Left lung (tissue), 10 donors: ENCODE results near the gene TMEM147. TPM values are rescaled to one million over a fixed set of nuclear protein-coding genes. Genes with fewer than 3 reads are reported as not detected.
A peak's percentile ranks its signal among the peaks of the same experiment; 100 is the strongest.

ENCODE experiments used
- ATAC-seq: fragments of 200-7000 bp; cut with Tn5 transposase; one replicate; pipeline ENCODE4 v1.9.1; 2020; ENCODE audit warnings: moderate library complexity
- DNase-seq, 4 donors: peaks; one replicate each; pipeline ENCODE4 v3.0.0-alpha.2; 2013 to 2020
- H3K27ac ChIP-seq, 2 donors: fragments of 200-600 bp; sonication (generic) in 1 of 2; one replicate each; pipeline versions ENCODE4 v1.5.0 to v1.8.0; 2020 to 2021
- H3K27me3 ChIP-seq, 2 donors: fragments of 200-600 bp; sonication (generic) in 1 of 2; one replicate each; pipeline versions ENCODE4 v1.5.0 to v1.8.0; 2020 to 2021
- H3K36me3 ChIP-seq, 2 donors: fragments of 200-600 bp; sonication (generic) in 1 of 2; one replicate each; pipeline versions ENCODE4 v1.5.0 to v1.8.0; 2020 to 2021
- H3K4me1 ChIP-seq, 2 donors: fragments of 200-600 bp; one replicate each; pipeline ENCODE4 v1.8.0; 2021
- H3K4me3 ChIP-seq, 2 donors: fragments of 200-600 bp; sonication (generic) in 1 of 2; one replicate each; pipeline versions ENCODE4 v1.5.0 to v1.8.0; 2020 to 2021; ENCODE audit warnings: mild to moderate bottlenecking in 1 of 2
- H3K9me3 ChIP-seq, 2 donors: fragments of 200-600 bp; sonication (generic) in 1 of 2; one replicate each; pipeline versions ENCODE4 v1.5.0 to v1.8.0; 2020 to 2021
- intact Hi-C, 2 donors: fragments of 100-400 bp; cut with DNase I; formaldehyde crosslinking; loops; one replicate each; pipeline versions ENCODE4 v1.11.2 to v1.14.2; 2022
- polyA plus RNA-seq, 6 donors: library from polyadenylated mRNA; unstranded; fragments of 120-200 nt; gene quantifications; one replicate each; pipeline ENCODE4 v1.2.1, GENCODE V29; 2013; ENCODE audit not compliant: insufficient read length in 6 of 6
- total RNA-seq, 2 donors: library from RNA; stranded (reverse); fragmentation: NEBNext Ultra II Directional; extraction: Animal tissue kit (Norgen Biotek cat#: 25700); gene quantifications; one replicate each; pipeline ENCODE4 v1.2.1, GENCODE V29; 2021
- TF ChIP-seq, protein P1 (sequence below), 2 donors: fragments of 200-600 bp; sonication (generic) in 1 of 2; IDR thresholded peaks; one replicate each; pipeline versions ENCODE4 v1.5.0 to v1.8.0; 2021; ENCODE audit warnings: antibody characterized with exemption in 2 of 2
- donor health status: DM: no; HTN: yes; CAD: no.
- donor health status: DM: no; HTN: no; CAD: no.

The TMEM147 gene
- total and polyA plus RNA-seq, 8 donors, result 52.7 to 112 (median 59.0) TPM

DNA sequence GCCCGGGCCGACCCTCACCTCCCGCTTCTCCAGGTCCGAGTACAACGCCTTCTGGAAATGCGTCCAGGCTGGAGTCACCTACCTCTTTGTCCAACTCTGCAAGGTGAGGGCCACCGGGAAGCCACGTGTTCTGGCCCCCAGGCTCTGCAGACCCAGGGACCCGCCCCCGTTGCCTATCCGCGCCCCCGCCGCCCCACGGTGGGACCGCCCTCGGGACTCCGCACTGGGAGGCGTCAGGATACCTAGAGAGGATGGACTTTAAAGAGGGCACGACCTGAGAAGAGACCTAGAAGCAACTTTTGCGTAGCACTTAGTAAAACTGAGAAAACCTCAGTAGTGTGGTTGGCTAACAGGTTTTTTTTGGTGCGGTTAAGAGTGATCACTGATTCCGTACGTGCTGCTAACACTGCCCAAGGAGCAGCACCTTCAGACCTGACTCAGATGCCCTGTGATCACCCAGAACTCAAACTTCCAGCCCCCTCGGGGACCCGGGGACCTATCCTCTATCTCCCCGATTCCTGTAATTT, 492 bp downstream of the TMEM147 start:
- DNase-seq (no peak), ATAC-seq (peak; percentile 51)
- peak overlapping the region; percentile 34 to 82 for H3K27ac ChIP-seq
- H3K27me3 ChIP-seq, result no peaks in the 10 kb centered on the region
- TF ChIP-seq, protein P1, sequence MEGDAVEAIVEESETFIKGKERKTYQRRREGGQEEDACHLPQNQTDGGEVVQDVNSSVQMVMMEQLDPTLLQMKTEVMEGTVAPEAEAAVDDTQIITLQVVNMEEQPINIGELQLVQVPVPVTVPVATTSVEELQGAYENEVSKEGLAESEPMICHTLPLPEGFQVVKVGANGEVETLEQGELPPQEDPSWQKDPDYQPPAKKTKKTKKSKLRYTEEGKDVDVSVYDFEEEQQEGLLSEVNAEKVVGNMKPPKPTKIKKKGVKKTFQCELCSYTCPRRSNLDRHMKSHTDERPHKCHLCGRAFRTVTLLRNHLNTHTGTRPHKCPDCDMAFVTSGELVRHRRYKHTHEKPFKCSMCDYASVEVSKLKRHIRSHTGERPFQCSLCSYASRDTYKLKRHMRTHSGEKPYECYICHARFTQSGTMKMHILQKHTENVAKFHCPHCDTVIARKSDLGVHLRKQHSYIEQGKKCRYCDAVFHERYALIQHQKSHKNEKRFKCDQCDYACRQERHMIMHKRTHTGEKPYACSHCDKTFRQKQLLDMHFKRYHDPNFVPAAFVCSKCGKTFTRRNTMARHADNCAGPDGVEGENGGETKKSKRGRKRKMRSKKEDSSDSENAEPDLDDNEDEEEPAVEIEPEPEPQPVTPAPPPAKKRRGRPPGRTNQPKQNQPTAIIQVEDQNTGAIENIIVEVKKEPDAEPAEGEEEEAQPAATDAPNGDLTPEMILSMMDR (IDR thresholded peaks at IDR 0.05), result no peak
- H3K9me3 ChIP-seq, result no peaks in the 10 kb centered on the region
- H3K36me3 ChIP-seq, result peaks cover 0 to 10% of the 10 kb centered on the region in 2 donors
- H3K4me1 ChIP-seq, result peaks cover 9 to 23% of the 10 kb centered on the region in 2 donors
- intact Hi-C loops, result no loop called here
- peak overlapping the region; percentile 75 to 95 for H3K4me3 ChIP-seq

DNA sequence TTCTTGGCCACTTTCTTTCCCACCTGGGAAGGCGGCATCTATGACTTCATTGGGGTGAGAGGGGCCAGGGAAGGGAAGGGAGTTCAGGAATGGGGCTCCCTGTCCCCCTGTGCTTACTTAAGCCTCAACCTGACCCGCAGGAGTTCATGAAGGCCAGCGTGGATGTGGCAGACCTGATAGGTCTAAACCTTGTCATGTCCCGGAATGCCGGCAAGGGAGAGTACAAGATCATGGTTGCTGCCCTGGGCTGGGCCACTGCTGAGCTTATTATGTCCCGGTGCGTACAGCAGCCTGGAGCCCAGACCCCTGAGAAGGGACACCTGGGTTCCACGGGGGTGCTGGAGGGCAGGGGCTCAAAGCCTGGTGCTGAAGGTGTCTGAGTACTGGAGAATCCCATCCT, 1.1 kb downstream of the TMEM147 start:
- no peak for DNase-seq
- TF ChIP-seq, protein P1 (IDR thresholded peaks at IDR 0.05), result no peak
- ATAC-seq, result no peak
- intact Hi-C loops, result no loop called here
- Histone ChIP-seq H3K27ac (no peak overlapping the region), H3K9me3 (no peaks in the 10 kb centered on the region), H3K4me1 (peaks cover 9 to 23% of the 10 kb centered on the region in 2 donors), H3K36me3 (peaks cover 0 to 15% of the 10 kb centered on the region in 2 donors), H3K27me3 (no peaks in the 10 kb centered on the region), H3K4me3 (peak overlapping the region; percentile 75 to 95)

DNA sequence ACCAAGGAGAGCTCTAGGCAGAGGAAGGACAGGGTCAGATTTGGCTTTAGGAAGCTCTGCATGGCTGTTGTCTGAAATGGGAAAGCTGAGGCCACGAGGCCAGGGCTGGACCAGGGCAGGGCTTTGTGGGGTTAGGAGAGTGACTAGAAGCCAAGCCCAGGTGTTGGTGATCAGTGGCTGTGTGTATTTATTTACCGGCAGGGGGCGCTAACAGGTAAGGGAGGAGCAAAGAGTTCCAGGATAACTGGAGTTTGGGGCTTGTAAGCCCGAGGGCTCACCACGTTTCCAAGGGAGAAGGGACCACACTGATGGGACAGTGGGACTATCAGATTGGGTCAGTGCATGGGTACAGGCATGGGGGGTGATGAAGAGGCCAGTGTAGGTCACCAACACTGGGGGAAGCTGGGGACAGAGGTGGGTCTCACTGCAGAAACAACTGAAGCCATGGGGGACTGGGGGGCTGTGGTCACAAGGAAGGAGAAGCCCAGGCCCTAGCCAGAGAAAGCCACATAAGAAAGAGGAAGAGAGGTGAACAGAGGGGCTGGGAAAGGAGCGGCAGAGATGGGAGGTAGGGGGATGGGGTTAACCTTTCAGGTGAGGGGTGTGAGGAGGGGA, 3.9 kb downstream of the TMEM147 start:
- Histone ChIP-seq H3K4me3 (no peak overlapping the region), H3K36me3 (peaks cover 0 to 15% of the 10 kb centered on the region in 2 donors), H3K27me3 (no peaks in the 10 kb centered on the region), H3K27ac (no peak overlapping the region), H3K9me3 (no peaks in the 10 kb centered on the region), H3K4me1 (peaks cover 9 to 20% of the 10 kb centered on the region in 2 donors)
- DNase-seq (peak in 1 of 4 donors; percentile 58), ATAC-seq (peak; percentile 24)
- TF ChIP-seq, protein P1 (IDR thresholded peaks at IDR 0.05), result peak; percentile 71 to 75
- intact Hi-C loops, result no loop called here

DNA sequence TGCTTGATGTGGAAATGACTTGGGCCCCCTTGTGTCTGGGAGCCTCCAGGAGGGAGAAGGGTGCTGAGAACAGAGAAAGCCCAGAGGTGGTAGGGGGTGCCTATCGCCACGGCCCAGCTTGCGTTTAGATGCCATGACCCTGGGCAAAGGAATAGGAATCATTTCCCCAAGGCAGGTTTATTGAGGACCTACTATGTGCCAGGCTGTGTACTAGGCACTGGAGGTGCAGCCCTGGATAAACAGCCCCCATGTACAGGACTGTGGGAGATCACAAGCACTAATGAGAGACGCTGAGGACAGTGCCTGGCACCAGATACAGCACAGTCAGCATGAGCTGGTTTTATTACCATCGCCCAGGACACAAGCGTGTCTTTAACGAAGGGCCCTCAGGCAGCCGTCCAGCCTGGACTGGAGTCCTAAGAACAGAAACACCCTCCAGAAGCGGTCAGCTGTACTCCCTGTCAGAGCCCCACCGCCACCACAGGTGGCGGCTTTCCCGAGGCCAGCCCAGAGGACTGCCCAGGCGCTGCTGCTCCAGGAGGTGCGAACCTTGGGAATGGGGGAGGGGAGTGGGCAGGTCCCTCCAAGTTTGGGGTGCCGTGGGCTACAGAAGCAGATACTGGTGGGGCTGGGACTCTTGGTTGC, 4.6 kb downstream of the TMEM147 start:
- no peak for DNase-seq
- TF ChIP-seq, protein P1 (IDR thresholded peaks at IDR 0.05), result no peak
- no peaks in the 10 kb centered on the region for H3K9me3 ChIP-seq
- H3K4me1 ChIP-seq, result peaks cover 9 to 13% of the 10 kb centered on the region in 2 donors
- intact Hi-C loops, result no loop called here
- H3K4me3 ChIP-seq, result no peak overlapping the region
- no peak for ATAC-seq
- H3K27me3 ChIP-seq, result peaks cover 0 to 1% of the 10 kb centered on the region in 2 donors
- H3K27ac ChIP-seq, result no peak overlapping the region
- peaks cover 0 to 15% of the 10 kb centered on the region in 2 donors for H3K36me3 ChIP-seq

DNA sequence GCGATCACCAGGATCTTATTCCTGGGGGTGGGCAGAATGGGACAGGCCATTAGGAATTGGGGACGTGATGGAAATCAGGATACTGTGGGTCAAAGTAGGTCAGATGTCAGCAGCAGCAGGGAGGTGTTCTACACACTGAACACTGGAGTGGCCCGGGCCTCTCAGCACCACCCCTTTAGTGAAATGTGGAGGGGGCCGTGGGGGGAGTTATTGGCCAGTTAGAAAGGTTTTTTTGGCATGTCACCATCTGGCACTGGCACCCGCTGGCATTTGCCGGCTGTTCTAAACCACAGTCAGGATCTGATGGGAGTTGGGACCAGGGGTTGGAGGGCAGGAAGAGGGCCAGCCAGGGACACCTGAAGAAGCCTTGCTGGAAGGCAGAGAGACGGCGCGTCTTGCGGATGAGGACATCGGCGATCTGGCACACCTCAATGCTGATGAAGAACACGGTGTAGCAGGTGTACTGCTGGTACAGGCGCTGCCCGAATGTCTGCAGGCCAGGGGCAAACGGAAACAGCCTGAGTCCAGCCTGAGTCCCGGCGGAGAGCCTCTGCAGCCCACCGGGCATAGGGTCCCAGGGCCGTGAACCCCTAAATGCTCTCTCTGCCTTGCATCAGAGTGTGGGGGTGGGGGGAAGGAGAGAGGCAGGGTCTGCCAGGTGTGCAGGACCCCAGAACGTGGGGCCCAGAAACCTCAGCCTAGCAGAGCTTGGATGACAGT, 5.8 kb downstream of the TMEM147 start:
- Histone ChIP-seq H3K4me1 (peaks cover 5 to 6% of the 10 kb centered on the region in 2 donors), H3K27ac (no peak overlapping the region), H3K4me3 (no peak overlapping the region), H3K36me3 (peaks cover 0 to 15% of the 10 kb centered on the region in 2 donors), H3K9me3 (no peaks in the 10 kb centered on the region), H3K27me3 (peaks cover 0 to 11% of the 10 kb centered on the region in 2 donors)
- DNase-seq, result peak in 1 of 4 donors; percentile 46
- intact Hi-C loops, result no loop called here
- ATAC-seq, result no peak
- TF ChIP-seq, protein P1 (IDR thresholded peaks at IDR 0.05), result no peak
